SK-N-SH (cell line): ENCODE results near the gene MFNG. TPM values are rescaled to one million over a fixed set of nuclear protein-coding genes. Genes with fewer than 3 reads are reported as not detected.
"Not testable (repeated sequence)": the region's sequence is repeated elsewhere in the genome, so short reads cannot be mapped to it uniquely, and the experiment has no call there.

Experiments used
- CTCF ChIA-PET: fragments of 300-600, 350-600 bp; formaldehyde crosslinking; extraction: SDS; loops from one replicate; lab custom pipeline; 2021; lab: Yijun Ruan, JAX
- POLR2A ChIA-PET: fragments of 350-600 bp; sonication (Branson Sonifier 250); formaldehyde crosslinking; extraction: SDS; loops from one replicate; lab custom pipeline; 2020; ENCODE audit warnings: antibody characterized with exemption, inconsistent platforms; lab: Yijun Ruan, JAX
- DNase-seq: peaks from one replicate; pipeline ENCODE4 v3.0.0; 2012
- H2AFZ ChIP-seq: fragments of 200-600 bp; sonication (generic); 2 replicates; pipeline ENCODE4 v1.8.1; 2016; ENCODE audit warnings: antibody characterized with exemption, mild to moderate bottlenecking, low read depth
- H3F3A ChIP-seq: fragments of 200-600 bp; sonication (generic); replicated peaks from 2 replicates; pipeline ENCODE3; 2016; ENCODE audit warnings: antibody characterized with exemption, mild to moderate bottlenecking; ENCODE audit not compliant: insufficient read depth
- H3K27ac ChIP-seq, 2 experiments: fragments of 200-500 bp in 1 of 2; fragments of 200-600 bp in 1 of 2; sonication (Bioruptor generic) in 1 of 2; sonication (generic), shearing (Covaris generic) in 1 of 2; 2 replicates each; pipeline versions ENCODE4 v1.5.1 to v1.6.1; 2014 to 2016; ENCODE audit warnings: low read depth in 2 of 2, inconsistent platforms in 1 of 2, low read length in 1 of 2, mild to moderate bottlenecking in 1 of 2, mixed read lengths in 1 of 2
- H3K27me3 ChIP-seq: fragments of 200-600 bp; sonication (generic), shearing (Covaris generic); 2 replicates; pipeline ENCODE4 v1.6.1; 2016; ENCODE audit warnings: mixed run types; ENCODE audit not compliant: insufficient read depth
- H3K36me3 ChIP-seq, 2 experiments: fragments of 200-500 bp in 1 of 2; fragments of 200-600 bp in 1 of 2; sonication (Bioruptor generic) in 1 of 2; sonication (generic) in 1 of 2; replicated peaks in 1 of 2; 2 replicates each; pipeline versions ENCODE3 to v1.5.1; 2014 to 2016; ENCODE audit warnings: low read length in 1 of 2, mild to moderate bottlenecking in 1 of 2; ENCODE audit not compliant: insufficient read depth in 2 of 2, control insufficient read depth in 1 of 2
- H3K4me1 ChIP-seq, 2 experiments: fragments of 200-500 bp in 1 of 2; fragments of 200-600 bp in 1 of 2; sonication (Bioruptor generic) in 1 of 2; sonication (generic), shearing (Covaris generic) in 1 of 2; 2 replicates each; pipeline versions ENCODE4 v1.5.1 to v1.6.1; 2014 to 2016; ENCODE audit warnings: low read depth in 1 of 2, low read length in 1 of 2, mixed run types in 1 of 2; ENCODE audit not compliant: insufficient read depth in 2 of 2, control insufficient read depth in 1 of 2
- H3K4me2 ChIP-seq: fragments of 200-600 bp; sonication (generic), shearing (Covaris generic); 2 replicates; pipeline ENCODE4 v1.6.1; 2017; ENCODE audit warnings: mixed run types
- H3K4me3 ChIP-seq, 2 experiments: fragments of 200-500 bp in 1 of 2; fragments of 200-600 bp in 1 of 2; sonication (Bioruptor generic) in 1 of 2; sonication (generic), shearing (Covaris generic) in 1 of 2; 2 replicates each; pipeline versions ENCODE4 v1.5.1 to v1.8.1; 2014 to 2016; ENCODE audit warnings: low read depth in 2 of 2, inconsistent platforms in 1 of 2, low read length in 1 of 2, mild to moderate bottlenecking in 1 of 2, mixed read lengths in 1 of 2, moderate library complexity in 1 of 2
- H3K79me2 ChIP-seq: fragments of 200-600 bp; sonication (generic); 2 replicates; pipeline ENCODE4 v1.8.1; 2017; ENCODE audit warnings: mild to moderate bottlenecking; ENCODE audit not compliant: insufficient read depth
- H3K9ac ChIP-seq: fragments of 200-600 bp; sonication (generic); 2 replicates; pipeline ENCODE4 v1.6.1; 2017; ENCODE audit warnings: mixed run types
- H3K9me2 ChIP-seq: fragments of 200-600 bp; sonication (generic); 2 replicates; pipeline ENCODE4 v1.6.1; 2017; ENCODE audit warnings: mixed run types
- H3K9me3 ChIP-seq: fragments of 200-600 bp; sonication (generic); 2 replicates; pipeline ENCODE4 v1.6.1; 2017; ENCODE audit warnings: mixed run types, mild to moderate bottlenecking, moderate library complexity
- H4K20me1 ChIP-seq: fragments of 200-600 bp; sonication (generic); 2 replicates; pipeline ENCODE4 v1.6.1; 2017; ENCODE audit warnings: mild to moderate bottlenecking, mixed run types; ENCODE audit not compliant: insufficient read depth
- CHD2 ChIP-seq: fragments of 150-350 bp; IDR thresholded peaks from 2 replicates; pipeline ENCODE4 v1.6.1; 2018; ENCODE audit warnings: low read length; ENCODE audit not compliant: partially characterized antibody
- ELF1 ChIP-seq: IDR thresholded peaks from 2 replicates; pipeline ENCODE4 v1.4.0; 2012
- EP300 ChIP-seq, 2 experiments: IDR thresholded peaks; 2 replicates each; pipeline versions ENCODE4 v1.4.0 to v1.6.1; 2012; ENCODE audit warnings: borderline replicate concordance in 1 of 2, low read depth in 1 of 2, low read length in 1 of 2
- FOXJ3 ChIP-seq: sonication (generic); formaldehyde crosslinking; IDR thresholded peaks from 2 replicates; pipeline ENCODE4 v1.5.1; 2020; ENCODE audit warnings: mild to moderate bottlenecking, missing genetic modification reagents
- JUND ChIP-seq: IDR thresholded peaks from 2 replicates; pipeline ENCODE4 v1.4.0; 2012
- MEF2A ChIP-seq: IDR thresholded peaks from 2 replicates; pipeline ENCODE4 v1.4.0; 2012; ENCODE audit warnings: low read depth, borderline replicate concordance
- NFIC ChIP-seq: IDR thresholded peaks from 2 replicates; pipeline ENCODE4 v1.4.0; 2012; ENCODE audit warnings: borderline replicate concordance
- RAD21 ChIP-seq: IDR thresholded peaks from 2 replicates; pipeline ENCODE4 v1.6.1; 2012; ENCODE audit warnings: mild to moderate bottlenecking, low read length
- RCOR1 ChIP-seq: fragments of 150-350 bp; IDR thresholded peaks from 2 replicates; pipeline ENCODE4 v1.6.1; 2017; ENCODE audit warnings: antibody characterized with exemption, low read length
- RFX5 ChIP-seq: IDR thresholded peaks from 2 replicates; pipeline ENCODE4 v1.6.1; 2012; ENCODE audit warnings: mild to moderate bottlenecking, improper control_type of control experiment, low read length
- RXRA ChIP-seq: IDR thresholded peaks from 2 replicates; pipeline ENCODE4 v1.4.0; 2012; ENCODE audit warnings: low read depth, mild to moderate bottlenecking, borderline replicate concordance
- SMC3 ChIP-seq: IDR thresholded peaks from 2 replicates; pipeline ENCODE4 v1.6.1; 2012; ENCODE audit warnings: low read depth, low read length, improper control_type of control experiment
- TCF12 ChIP-seq: IDR thresholded peaks from 2 replicates; pipeline ENCODE4 v1.4.0; 2012
- TEAD4 ChIP-seq: IDR thresholded peaks from 2 replicates; pipeline ENCODE4 v1.4.0; 2012; ENCODE audit warnings: mild to moderate bottlenecking, borderline replicate concordance; ENCODE audit not compliant: insufficient read depth
- WGBS: methylation state at CpG from one replicate; pipeline ENCODE4 v1.1.6; 2017; ENCODE audit warnings: low lambda C conversion rate; 5-methylcytosine and 5-hydroxymethylcytosine counted together
- polyA plus RNA-seq, 3 experiments: library from polyadenylated mRNA; depleted of rRNA; stranded (reverse); fragments of >200 nt; gene quantifications; 2 replicates each; pipeline ENCODE4 v1.2.3, GENCODE V29; 2012
- TF ChIP-seq, protein P1 (sequence below): IDR thresholded peaks from 2 replicates; pipeline ENCODE4; 2012
- TF ChIP-seq, protein P2 (sequence below): fragments of 150-350 bp; IDR thresholded peaks from 2 replicates; pipeline ENCODE4 v1.6.1; 2016; ENCODE audit warnings: mild to moderate bottlenecking, low read depth, low read length

MFNG gene
- polyA plus RNA-seq, 1 of the 3 experiments (the other 2 are of a cell fraction), result 0.18 TPM

DNA sequence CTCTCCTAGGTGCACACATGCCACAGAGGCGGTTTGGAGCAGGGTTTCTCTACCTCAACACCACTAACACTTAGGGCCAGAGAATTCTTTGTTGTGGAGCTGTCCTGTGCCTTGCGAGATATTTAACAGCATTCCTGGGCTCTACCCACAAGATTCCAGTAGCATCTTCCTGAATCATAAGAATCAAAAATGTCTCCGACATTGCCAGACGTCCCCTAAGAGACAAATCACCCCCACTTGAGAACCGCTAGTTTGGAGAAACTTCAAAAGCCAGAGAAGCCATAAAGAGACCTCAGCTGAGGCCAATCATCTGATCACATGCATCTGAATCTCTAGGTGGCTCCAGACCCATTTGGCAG lies 16.1 kb downstream of the MFNG start:
- H3K9me3 ChIP-seq, result no peaks in the 10 kb centered on the region
- H4K20me1 ChIP-seq, result no peaks in the 10 kb centered on the region
- no peaks in the 10 kb centered on the region for H3F3A ChIP-seq
- ChIA-PET POLR2A (no interaction called here), CTCF (interaction anchor here (0.6 to 2.1 kb wide), 6 partner anchors 12 to 614 kb away, joined by 3 to 7 read pairs (median 3); no protein-coding TSS in a partner anchor)
- no peak overlapping the region for H3K4me3 ChIP-seq
- H3K4me2 ChIP-seq, result no peak overlapping the region
- no peak for DNase-seq
- TF ChIP-seq TEAD4 (no peak), RCOR1 (no peak), FOXJ3 (CRISPR knock-in tag) (no peak), SMC3 (no peak), CHD2 (no peak), ELF1 (no peak), NFIC (no peak), TCF12 (no peak)
- TF ChIP-seq, protein P1, sequence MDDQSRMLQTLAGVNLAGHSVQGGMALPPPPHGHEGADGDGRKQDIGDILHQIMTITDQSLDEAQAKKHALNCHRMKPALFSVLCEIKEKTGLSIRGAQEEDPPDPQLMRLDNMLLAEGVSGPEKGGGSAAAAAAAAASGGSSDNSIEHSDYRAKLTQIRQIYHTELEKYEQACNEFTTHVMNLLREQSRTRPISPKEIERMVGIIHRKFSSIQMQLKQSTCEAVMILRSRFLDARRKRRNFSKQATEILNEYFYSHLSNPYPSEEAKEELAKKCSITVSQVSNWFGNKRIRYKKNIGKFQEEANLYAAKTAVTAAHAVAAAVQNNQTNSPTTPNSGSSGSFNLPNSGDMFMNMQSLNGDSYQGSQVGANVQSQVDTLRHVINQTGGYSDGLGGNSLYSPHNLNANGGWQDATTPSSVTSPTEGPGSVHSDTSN, result no peak
- H3K9ac ChIP-seq, result no peak overlapping the region
- no peak overlapping the region for H3K27ac ChIP-seq
- WGBS, result 63% methylated on average over 5 of the region's 5 CpGs
- no peaks in the 10 kb centered on the region for H3K36me3 ChIP-seq
- H3K79me2 ChIP-seq, result no peaks in the 10 kb centered on the region
- H2AFZ ChIP-seq, result no peak overlapping the region
- H3K4me1 ChIP-seq, result no peaks in the 10 kb centered on the region; a peak in 1 of 4 replicates
- 0 out of 2 replicates have a peak, but pooled peaks cover 7% of the 10 kb centered on the region for H3K27me3 ChIP-seq
- H3K9me2 ChIP-seq, result no peaks in the 10 kb centered on the region

DNA sequence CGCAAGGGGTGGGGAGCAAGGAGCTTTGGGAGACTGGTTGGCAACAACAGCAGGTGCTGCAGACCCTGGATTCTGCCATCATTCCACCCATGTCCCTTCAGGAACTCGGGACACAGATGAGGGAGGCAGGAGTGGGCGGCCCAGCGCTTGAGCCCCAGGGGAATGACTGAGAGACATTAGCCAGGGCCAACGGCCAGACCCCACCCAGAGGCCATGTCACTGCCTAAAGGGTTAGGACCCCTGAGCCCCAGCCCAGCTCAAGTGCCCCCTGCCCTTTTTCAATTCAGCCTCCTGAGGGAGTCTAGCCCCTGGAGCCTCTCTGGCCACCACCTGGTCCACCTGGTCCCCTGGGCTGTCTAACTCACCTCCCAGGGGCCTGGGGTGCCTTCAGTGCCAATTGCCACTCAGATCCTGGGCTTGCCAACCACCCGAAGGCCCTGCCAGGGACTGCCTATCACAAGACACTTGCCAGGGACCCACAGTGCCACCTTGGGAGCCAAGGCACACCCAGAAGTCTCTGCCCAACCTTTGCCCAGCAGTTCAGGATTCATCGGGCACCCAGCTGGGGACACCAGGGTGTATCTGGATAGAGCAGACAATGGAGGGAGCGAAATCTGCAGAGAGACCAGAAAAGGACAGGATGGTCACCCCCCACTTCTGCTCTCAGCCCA lies 16.6 kb downstream of the MFNG start:
- Histone ChIP-seq H3K4me2 (no peak overlapping the region), H3F3A (no peaks in the 10 kb centered on the region), H3K4me1 (no peaks in the 10 kb centered on the region; a peak in 1 of 4 replicates), H3K27me3 (0 out of 2 replicates have a peak, but pooled peaks cover 7% of the 10 kb centered on the region), H2AFZ (no peak overlapping the region), H3K9ac (no peak overlapping the region), H4K20me1 (no peaks in the 10 kb centered on the region), H3K9me2 (no peaks in the 10 kb centered on the region), H3K79me2 (no peaks in the 10 kb centered on the region), H3K4me3 (no peak overlapping the region), H3K27ac (no peak overlapping the region), H3K36me3 (no peaks in the 10 kb centered on the region), H3K9me3 (no peaks in the 10 kb centered on the region)
- no peak for DNase-seq
- ChIA-PET CTCF (interaction anchor here (0.6 to 2.1 kb wide), 9 partner anchors 11 to 613 kb away, joined by 3 to 7 read pairs (median 3); no protein-coding TSS in a partner anchor), POLR2A (no interaction called here)
- WGBS, result 54% methylated on average over 5 of the region's 8 CpGs
- TF ChIP-seq CHD2 (no peak), RXRA (no peak), RFX5 (no peak), RCOR1 (no peak), JUND (no peak), TEAD4 (no peak), EP300 (IDR thresholded peaks at IDR 0.05; ENCODE audit: borderline replicate concordance in 1 of 2, low read depth in 1 of 2, low read length in 1 of 2) (no peak), MEF2A (no peak), TCF12 (no peak), RAD21 (no peak)
- TF ChIP-seq, protein P1, result no peak
- TF ChIP-seq, protein P2, sequence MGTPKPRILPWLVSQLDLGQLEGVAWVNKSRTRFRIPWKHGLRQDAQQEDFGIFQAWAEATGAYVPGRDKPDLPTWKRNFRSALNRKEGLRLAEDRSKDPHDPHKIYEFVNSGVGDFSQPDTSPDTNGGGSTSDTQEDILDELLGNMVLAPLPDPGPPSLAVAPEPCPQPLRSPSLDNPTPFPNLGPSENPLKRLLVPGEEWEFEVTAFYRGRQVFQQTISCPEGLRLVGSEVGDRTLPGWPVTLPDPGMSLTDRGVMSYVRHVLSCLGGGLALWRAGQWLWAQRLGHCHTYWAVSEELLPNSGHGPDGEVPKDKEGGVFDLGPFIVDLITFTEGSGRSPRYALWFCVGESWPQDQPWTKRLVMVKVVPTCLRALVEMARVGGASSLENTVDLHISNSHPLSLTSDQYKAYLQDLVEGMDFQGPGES, result no peak

DNA sequence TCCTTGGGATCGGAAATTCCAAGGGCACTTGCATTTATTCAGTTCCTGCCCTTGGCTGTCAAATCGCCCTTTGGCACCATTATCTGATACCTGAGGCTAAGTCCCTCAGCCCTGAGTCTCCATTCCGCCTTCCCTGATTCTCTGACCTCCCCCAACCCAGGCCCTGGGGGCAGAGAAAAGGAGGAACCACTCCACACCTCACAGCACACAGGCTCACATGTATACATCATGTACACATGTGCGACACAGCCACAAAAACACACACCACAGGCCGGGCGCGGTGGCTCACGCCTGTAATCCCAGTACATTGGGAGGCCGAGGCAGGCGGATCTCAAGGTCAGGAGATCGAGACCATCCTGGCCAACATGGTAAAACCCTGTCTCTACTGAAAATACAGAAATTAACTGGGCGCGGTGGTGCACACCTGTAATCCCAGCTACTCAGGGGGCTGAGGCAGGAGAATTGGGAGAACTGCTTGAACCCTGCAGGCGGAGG lies 17.9 kb downstream of the MFNG start:
- not testable (repeated sequence) for DNase-seq

More for the DNA sequence above, 17.9 kb downstream of the MFNG start:
- H3F3A ChIP-seq, H3K27me3 ChIP-seq, H2AFZ ChIP-seq, H3K9me3 ChIP-seq, H3K27ac ChIP-seq, H3K9me2 ChIP-seq, H3K79me2 ChIP-seq, H4K20me1 ChIP-seq, H3K4me3 ChIP-seq, H3K36me3 ChIP-seq, H3K4me2 ChIP-seq, H3K9ac ChIP-seq, H3K4me1 ChIP-seq, POLR2A ChIA-PET: not testable (repeated sequence)
- 58% methylated on average over 9 of the region's 14 CpGs for WGBS
- CTCF ChIA-PET, result interaction anchor here (1.4 kb wide), 1 partner anchor 27 kb away, joined by 3 read pairs; no protein-coding TSS in a partner anchor
